GM19397 (cell line): ENCODE measurements around the gene ARL6IP1.
"Not testable (repeated sequence)": the region's sequence is repeated elsewhere in the genome, so short reads cannot be mapped to it uniquely, and the experiment has no call there.

Experiments used
- ATAC-seq: cut with Tn5 transposase; IDR thresholded peaks from one replicate; pipeline ENCODE4 v1.9.1; 2021; ENCODE audit warnings: mild to moderate bottlenecking, moderate library complexity; ENCODE audit not compliant: unreplicated experiment

ARL6IP1 gene

DNA sequence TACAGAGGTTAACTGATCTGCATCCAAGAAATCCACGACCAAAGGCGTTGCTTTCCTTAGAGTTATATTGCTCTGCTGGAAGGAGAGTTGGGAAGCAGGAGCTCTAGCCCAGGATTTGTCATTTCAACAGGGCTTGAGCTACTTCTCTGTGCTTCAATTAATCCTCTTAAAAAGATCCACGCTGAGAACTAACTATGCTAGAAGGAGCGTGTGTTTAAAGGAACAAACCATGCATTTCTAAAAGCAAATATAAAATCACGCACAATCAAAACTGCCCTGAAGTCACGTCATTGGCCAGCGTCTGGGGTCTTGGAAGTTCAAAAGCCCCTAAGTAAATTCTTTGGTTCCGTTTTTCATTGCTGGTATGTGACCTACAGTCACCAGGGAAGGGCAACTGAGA, 1.1 kb downstream of the ARL6IP1 start:
- no peak for ATAC-seq

DNA sequence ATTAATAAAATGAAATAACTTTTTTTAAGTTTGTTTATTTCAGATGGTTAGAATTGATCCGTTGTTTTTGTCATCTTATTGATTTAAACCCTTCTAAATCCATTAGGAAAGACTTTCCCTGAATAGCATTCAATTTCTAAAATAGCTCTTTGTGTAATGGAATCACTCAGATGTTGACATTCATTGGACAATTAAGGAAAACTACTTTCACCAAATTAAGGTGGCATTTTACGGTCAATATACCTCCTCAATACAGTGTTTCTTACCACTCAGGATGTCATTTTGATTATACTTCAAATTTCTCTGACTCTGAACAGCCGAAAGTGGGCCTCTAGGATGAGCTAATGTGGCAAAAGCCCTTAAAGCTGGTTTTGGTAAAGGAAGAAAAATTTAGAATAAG, 1.8 kb downstream of the ARL6IP1 start:
- no peak for ATAC-seq

DNA sequence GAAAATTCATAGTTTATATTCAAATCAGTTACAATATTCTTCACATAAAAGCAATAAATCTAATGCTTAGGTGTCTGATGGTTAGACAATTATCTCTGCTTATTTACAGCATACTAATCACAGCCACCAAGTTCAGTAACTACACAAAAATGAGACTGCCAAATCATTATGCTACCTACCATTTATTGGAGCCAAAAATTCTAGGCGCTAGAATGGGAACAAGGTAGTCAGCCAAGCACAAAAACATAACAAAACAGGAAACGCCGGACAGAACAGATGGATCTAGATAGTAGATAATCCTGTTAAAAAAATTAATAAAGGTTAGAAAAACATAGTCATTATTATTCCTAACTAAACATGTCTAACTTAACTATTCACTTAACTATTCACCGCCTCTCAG, 3.6 kb downstream of the ARL6IP1 start:
- no peak for ATAC-seq

DNA sequence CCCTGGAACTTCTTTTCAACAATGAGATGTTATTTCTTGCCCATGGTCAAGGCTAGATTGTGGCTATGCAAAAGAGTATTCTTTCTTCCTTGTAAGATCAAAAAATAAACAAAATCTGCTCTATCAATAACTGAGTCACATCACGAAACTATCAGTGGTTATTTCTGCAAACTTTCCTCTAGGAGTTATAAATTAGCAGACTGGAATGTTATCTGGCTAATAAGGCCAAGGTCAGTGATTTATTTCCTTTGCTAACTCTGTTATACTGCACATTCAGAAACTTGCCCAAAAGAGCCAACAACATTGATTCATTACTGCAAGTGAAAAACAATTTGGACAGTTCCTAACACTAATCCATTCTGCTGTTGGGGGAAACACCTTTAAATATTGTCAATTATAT, 5.0 kb downstream of the ARL6IP1 start:
- ATAC-seq, result no peak

DNA sequence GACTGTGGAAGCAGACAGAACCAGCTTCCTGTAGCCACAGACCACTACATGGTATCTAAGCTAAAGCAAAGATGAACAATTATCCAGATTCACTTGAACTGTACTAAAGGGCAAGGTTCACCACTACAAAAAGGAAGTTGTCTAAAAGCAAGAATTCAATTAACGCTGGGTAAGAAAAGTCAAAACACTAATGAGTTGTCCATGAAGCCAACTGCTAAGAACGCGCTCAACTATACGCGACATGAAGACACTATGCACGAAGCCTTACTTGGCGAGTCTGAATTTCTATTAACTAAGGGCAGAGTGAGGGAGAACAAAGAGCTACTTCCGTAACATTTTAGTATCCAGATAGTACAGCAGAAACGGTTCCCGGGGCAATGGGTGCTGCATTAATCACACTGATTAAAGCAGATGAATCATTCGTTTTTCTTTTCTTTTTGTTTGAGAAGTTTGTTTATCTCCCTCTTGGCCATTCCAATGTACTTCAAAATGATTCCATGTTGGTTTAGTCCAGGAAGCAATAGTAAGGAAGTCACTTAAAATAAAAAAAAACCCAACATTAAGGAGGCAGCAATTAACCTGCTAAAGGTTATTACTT, 8.4 kb downstream of the ARL6IP1 start:
- no peak for ATAC-seq

DNA sequence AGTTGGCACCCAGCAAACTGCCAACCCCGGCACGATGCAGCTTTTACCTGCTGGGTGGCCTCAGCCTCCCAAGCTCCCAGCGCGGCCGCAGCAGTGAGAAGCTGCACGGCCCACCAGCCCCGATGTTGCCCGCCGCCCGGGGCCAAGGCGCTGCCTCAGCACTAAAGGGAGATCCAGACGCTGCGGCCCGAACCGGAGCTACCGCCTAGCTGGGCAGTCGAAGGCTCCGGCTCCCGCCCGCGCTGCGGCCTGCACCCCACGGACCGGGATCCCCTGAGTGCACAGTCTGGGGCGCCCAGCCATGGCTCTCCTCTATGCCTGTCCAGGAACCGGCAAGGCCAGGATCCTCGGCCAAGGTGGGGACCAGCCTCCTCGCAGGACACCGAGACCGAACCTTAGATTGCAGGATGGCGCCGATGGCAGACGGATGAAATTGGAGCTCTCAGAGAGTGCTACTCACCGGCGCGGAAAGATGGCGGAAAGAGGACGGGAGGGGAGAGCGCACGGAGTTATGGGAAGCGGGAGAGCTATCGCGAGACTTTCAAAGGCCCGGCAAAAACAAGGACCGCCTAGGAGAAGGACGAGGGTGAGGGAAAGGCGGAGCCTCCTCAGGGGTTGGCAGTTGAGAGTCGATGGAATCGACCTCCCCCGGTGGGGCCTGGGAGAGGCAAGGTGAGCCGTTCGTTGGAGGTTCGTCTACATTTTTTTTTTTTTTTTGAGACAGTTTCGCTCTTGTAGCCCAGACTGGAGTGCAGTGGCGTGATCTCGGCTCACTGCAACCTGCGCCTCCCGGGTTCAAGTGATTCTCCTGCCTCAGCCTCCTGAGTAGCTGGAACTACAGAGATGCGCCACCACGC, 11.3 kb downstream of the ARL6IP1 start, which contains the start of gene RPS15A:
Gene RPS15A (minus strand): TSS at position 485 of the 857 bp plus-strand sequence. CDS start 1,221 bp downstream, outside the sequence.
- ATAC-seq, result peak; percentile 86

DNA sequence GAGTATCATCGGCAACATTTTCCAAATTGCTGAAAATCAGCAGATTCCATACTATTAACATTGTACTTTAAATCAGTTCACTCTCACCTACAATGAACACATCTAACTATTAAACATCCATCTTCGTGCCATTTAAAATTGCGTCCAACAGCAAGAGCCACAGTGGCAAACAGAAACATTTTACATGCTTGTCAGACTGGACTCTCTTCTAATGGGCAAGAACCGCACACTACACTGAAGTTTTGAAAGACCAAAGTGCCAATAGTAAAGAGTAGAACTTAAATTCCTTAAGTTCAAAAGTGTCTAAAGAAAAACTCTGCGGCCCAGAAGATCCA, 11.9 kb downstream of the ARL6IP1 start:
- ATAC-seq, result no peak

DNA sequence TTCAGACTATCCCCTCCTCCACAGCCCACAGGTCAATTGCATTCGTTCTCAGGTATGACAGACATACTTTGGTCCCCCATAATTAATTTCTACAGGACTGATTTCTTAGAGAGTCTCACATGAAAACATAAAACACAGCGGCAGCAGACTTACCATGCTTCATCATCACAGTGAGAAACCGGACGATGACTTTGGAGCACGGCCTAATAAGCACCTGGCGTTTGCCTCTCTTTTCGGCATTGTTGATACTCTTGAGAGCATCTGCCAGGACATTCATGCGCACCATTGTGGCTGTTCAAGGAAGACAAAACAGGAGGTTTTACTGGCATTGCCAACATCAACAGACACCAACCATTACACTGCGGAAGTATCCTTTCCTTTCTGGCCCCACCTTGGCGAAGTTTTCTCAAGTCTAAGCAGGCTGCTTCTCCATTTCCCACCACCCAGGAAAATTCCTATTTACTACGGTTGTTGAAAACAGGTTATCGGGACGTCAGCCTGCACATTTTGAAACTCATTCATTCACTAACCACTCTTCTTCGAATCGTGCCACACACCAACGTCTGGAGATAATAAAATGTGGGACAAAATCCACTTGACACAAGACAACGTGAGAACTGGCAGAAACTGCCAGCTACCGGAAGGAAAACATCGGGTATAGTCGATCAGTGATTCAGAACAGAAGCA, 12.4 kb downstream of the ARL6IP1 start:
- no peak for ATAC-seq

DNA sequence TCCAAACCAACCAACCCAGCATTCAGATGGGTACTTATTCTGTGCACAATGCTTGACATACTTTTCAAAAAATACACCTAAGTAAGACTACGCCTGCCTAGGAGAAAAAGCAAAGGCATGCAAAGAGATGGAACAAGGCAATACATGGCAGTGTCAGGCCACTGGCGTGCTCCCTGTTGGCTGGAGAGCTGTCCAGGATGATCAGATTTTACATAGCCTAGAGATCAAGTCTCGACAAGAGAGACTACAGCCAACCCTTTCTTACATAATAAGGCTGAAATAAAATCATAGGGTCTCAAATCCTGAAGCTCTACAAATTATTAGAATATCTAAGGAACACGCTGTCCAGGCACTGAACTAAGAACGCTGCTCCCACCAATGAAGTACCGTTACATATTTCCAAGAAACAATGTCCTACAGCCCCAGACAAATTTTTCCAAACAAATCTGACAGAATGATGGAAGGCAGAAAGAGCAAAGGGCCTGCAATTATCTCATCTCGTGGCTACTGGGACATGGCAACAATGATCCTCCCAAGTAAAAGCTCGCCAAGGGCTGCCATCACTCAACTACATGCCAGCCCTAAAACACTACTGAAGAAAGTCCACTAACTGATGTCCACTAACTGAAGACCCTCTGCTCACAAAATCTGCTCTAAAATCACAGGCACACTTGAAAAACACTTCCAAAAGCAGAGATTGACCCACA, 16.3 kb downstream of the ARL6IP1 start:
- no peak for ATAC-seq

DNA sequence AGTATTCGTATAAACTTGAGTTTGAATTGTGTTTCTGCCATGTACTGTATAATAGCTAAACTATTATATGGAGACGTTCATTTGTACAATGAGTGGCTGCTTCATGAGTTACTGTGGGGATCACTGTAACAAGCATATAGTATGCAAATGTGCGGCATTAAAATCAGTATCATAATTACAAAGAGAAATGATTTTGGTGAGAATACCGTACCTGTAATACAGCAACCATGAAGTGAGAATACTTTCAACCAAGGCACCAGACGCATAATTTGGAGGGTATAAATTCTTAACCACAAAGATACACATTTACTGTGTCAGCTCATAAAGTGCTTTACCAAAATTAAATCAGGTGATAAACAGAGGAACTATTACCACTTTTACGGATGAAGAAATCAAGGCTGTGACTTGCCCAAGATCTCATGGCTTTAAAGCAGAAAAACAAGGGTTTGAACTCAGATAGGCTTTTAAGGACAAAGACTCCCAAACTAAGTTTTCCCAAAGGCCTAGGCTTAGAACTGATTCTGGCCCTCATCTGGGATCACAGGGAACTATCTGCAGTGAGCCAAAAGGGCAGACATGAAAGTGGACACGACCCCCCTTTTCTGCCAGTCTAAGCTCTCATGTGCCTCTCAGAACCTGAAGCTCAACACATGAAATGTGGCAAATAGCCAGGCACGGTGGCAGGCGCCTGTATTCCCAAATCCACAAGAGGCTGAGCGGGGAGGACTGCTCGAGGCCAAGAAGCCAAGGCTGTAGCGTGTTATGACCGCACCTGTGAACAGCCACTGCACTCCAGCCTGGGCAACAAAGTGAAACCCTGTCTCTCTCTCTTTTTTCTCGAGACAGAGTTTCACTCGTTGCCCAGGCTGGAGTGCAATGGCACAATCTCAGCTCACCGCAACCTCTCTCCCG, 17.7 kb downstream of the ARL6IP1 start:
- ATAC-seq, result no peak

DNA sequence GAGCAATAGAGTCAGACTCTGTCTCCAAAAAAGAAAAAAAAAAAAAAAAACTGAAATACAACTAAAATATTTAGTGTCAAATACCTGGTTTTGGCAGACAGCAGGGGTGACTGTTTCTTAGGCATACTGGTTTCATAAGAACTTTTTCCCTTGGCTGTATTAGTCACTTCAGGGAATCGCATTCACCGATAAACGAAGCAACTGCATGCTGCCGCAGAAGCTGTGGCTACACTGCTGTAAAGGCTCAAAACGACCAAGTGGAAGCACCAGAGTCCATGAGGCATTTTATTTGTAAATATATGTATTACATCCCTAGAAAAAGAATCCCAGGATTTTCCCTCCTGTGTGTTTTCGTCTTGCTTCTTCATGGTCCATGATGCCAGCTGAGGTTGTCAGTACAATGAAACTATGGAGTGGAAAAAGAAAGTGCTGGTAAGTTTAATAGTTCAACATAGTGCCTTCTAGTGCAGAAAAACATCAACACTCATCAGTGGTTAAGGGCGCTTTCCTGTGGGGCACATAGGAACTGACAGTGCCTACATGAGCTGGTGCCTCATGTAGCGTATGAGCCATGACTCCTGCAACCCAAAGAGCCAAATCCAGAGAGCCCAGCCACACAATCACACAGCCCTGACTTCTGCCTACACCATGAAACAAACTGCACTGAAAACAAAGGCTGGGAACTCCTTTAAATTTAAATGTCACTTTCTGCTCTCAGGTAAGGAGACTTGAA, 18.5 kb downstream of the ARL6IP1 start:
- ATAC-seq, result no peak

DNA sequence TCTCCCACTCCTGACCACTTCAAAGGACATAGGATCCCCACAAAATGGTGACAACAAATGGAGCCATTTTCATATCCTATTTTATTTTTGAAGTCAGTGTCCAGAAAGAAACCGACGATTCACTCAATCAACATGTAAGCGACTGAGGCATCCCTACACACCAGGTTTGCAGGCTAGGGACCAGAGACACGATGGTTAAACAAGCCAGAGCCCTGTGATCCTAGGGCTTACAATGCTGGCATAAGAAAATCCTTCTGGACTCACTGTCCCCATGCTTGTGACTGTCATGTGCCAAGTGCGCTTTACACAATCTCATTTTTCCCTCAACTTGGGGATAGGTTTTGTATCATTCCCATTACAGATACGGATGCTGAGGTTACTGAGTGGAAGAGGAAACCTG, 20.1 kb downstream of the ARL6IP1 start:
- not testable (repeated sequence) for ATAC-seq

DNA sequence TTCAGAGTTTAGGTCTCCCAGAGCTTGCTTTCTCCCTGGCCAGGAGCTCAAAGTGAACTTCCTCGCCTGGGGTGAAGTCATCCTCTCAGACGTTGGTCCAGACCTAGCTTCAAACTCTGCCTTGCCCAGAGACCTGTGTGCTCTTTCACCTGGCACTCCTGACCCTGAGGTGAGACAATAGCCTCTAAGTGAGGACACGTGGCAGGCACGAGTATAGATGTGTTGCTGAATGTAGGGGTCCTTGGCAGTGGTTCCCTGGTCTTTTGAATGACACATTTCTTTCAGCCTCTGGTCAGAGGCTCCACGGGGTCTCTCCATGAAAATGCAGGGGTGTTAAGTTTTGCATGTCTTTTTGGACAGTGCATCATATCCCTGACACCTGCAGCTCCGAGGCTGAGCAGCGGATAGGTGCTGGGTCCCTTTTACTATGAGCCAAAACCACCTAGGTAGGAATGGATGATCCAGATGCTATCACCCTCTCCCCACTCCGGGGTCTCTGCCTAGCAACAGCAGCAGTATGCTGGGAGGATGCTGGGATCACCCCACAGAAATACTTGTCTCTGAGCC, 20.8 kb downstream of the ARL6IP1 start:
- ATAC-seq, result not testable (repeated sequence)

DNA sequence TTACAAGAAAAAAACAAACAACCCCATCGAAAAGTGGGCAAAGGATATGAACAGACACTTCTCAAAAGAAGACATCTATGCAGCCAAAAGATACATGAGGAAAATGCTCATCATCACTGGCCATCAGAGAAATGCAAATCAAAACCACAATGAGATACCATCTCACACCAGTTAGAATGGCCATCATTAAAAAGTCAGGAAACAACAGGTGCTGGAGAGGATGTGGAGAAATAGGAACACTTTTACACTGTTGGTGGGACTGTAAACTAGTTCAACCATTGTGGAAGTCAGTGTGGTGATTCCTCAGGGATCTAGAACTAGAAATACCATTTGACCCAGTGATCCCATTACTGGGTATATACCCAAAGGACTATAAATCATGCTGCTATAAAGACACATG, 23.7 kb downstream of the ARL6IP1 start:
- ATAC-seq, result not testable (repeated sequence)

DNA sequence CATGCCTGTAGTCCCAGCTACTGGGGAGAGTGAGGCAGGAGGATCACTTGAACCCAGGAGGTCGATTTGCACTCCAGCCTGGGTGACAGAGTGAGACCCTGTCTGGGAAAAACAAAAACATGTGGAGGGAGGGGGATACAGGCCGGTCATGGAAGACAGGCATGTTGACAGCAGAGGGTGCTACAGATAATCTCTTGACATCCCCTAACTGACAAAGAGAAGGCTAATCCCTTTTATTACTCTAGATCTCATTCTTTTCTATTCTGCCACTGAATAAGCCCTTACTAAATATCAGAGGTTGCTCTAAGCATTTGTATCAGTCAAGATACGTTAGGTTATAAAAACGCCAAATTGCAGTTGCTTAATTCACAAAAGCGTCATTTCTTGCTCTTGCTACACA, 25.0 kb downstream of the ARL6IP1 start:
- ATAC-seq, result not testable (repeated sequence)

DNA sequence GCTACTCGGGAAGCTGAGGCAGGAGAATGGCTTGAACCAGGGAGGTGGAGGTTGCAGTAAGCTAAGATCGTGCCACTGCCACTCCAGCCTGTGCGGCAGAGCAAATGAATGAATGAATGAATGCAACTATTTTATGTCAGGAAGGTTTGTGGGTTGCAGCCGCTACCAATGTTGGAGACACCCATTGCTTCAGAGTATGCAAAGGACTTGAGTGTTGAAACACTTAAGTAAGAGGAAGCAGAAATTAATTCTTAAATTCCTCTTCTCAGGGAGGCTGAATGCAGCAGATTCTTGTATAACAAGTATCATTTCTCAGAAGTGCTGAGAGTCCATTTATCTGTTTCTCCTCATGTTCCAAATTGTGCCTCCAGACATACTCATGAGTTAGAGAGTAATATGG, 26.7 kb downstream of the ARL6IP1 start:
- not testable (repeated sequence) for ATAC-seq

DNA sequence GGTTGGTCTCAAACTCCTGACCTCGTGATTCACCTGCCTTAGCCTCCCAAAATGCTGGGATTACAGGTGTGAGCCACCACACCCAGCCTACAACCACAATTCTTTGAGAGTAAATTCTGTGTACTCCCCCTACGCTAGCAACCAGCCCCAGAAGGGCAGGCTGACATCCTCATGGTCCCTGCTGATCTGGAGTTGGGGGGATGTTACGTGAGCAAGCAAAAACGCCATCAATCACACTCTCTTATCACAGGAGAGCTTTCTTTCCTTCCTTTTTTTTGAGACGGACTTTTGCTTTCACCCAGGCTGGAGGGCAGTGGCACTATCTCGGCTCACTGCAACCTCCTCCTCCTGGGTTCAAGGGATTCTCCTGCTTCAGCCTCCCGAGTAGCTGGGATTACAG, 29.2 kb downstream of the ARL6IP1 start:
- not testable (repeated sequence) for ATAC-seq

DNA sequence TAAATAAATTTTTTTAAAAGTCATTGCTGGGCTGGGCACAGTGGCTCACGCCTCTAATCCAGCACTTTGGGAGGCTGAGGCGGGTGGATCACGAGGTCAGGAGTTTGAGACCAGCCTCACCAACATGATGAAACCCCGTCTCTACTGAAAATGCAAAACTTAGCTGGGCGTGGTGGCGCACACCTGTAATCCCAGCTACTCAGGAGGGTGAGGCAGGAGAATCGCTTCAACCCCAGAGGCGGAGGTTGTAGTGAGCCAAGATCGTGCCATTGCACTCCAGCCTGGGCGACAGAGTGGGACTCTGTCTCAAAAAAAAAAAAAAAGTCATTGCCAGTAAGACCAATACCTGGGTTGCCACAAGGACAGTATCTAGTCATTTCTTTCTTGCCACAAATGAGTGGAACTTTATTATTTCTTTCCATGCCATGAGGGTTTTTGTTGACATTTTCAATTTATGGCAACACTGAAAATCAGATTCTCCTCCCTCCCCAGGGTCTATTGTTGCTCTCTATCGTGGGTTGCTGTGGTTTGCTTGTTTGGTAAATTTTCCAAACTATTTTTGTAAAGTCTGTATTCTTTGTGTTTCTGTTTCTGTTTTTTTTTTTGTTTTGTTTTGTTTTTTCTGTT, 30.9 kb downstream of the ARL6IP1 start:
- not testable (repeated sequence) for ATAC-seq

DNA sequence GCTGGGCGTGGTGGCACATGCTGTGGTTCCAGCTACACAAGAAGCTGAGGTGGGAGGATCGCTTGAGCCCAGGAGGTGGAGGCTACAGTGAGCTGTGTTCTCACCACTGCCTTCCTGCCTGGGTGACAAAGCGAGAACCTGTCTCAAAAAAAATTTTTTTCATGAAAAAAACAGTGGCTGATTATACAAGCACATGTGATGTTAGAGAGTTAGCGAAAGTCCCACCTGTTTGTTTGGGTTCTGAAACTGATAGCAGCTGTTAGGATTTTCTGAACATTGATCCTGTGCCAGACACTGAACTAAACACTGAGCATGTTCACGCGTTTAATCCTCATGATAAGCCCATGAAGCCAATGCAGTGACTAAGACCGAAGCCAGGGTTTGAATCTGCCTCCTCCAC, 34.1 kb downstream of the ARL6IP1 start:
- peak; percentile 66 for ATAC-seq
